GM12872 (cell line): ENCODE data around the gene EGFL7.

Experiments used
- TF ChIP-seq, protein P1 (sequence below): IDR thresholded peaks from 3 replicates; pipeline ENCODE4 v1.5.1; 2011; ENCODE audit warnings: low read depth, mild to moderate bottlenecking, low read length, moderate library complexity; ENCODE audit not compliant: insufficient read depth

EGFL7 gene

DNA sequence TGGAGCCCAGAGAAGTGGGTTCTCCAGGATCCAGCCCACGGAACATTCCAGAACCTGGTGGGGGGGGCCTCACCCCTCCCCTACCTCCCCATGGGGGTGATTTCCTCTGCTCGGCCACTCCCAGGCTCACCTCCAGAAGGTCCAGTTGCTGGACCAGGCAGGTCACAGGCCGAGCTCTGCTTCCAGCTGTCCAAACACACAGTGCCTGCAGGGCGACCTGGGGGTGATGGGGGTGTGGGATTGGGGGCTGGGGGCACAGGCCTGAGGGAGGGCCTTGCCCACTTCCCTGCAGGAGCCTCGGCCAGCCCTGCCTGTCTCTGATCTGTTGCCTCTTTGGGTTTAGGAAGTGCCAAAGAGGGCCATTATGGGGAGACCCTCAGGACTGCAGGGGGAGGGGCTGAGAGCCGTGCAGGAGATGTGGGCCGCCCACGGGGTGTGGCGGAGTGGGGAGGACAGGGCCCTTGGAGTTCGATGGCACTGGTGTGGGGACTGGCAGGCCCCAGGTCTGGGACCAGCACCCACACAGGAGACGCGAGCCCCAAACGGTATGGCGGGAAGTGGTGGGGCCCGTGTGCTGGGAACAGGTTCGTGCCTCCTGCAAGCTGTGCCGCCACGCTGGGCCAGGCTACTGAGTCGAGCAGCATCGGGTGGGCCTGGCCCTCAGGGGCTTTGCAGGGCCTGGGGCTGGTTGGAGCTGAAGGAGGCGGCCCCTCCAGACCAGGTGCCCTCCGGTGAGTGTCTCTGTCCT lies 45.6 kb upstream of the EGFL7 start:
- TF ChIP-seq, protein P1, sequence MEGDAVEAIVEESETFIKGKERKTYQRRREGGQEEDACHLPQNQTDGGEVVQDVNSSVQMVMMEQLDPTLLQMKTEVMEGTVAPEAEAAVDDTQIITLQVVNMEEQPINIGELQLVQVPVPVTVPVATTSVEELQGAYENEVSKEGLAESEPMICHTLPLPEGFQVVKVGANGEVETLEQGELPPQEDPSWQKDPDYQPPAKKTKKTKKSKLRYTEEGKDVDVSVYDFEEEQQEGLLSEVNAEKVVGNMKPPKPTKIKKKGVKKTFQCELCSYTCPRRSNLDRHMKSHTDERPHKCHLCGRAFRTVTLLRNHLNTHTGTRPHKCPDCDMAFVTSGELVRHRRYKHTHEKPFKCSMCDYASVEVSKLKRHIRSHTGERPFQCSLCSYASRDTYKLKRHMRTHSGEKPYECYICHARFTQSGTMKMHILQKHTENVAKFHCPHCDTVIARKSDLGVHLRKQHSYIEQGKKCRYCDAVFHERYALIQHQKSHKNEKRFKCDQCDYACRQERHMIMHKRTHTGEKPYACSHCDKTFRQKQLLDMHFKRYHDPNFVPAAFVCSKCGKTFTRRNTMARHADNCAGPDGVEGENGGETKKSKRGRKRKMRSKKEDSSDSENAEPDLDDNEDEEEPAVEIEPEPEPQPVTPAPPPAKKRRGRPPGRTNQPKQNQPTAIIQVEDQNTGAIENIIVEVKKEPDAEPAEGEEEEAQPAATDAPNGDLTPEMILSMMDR = no peak

DNA sequence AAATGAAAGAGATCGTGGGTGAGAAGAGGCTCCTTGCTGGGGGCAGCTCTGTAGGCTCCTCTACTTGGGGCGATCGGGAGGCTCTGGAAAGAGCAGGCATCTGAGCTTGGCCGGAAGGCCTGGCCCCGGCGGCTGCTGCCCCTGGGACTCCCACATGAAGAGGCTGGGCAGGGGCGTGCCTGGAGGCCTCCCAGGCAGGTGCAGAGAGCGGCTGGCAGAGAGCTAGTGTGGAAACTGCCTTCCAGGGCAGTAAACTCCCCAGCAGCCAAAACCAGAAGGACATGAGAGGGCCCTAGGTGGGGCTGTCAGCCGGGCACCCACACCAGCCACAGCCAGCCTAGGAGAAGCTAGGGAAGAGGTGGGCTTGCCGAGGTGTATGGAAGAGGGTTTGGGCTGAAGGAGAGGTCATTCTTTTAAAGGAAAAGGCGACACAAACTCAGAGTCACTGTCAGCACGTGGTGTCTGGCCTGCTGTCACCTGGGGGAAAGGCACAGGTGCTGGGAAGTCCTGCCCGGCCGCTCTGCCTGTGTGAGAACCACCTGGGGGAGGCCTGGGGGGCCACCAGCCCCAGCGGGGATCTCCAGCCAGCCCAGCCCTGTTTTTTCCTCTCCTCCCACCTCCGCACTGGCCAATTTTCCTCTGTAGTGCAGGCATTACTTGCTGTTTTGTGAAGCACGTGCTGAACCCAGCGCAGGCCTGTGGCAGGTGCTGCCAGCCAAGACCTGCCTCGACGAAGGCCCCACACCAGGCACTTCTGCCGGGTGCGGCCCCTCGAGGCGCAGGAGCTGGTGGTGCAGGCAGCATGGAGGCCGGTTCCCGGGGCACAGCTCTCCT lies 44.8 kb upstream of the EGFL7 start:
- TF ChIP-seq, protein P1 = no peak

- TF ChIP-seq, protein P1 = no peak
These were observed 43.9 kb upstream of the EGFL7 start for GRCh38 chr9:136618580-136619547.

- TF ChIP-seq, protein P1 = no peak
These were observed 42.8 kb upstream of the EGFL7 start for GRCh38 chr9:136619742-136620440.

DNA sequence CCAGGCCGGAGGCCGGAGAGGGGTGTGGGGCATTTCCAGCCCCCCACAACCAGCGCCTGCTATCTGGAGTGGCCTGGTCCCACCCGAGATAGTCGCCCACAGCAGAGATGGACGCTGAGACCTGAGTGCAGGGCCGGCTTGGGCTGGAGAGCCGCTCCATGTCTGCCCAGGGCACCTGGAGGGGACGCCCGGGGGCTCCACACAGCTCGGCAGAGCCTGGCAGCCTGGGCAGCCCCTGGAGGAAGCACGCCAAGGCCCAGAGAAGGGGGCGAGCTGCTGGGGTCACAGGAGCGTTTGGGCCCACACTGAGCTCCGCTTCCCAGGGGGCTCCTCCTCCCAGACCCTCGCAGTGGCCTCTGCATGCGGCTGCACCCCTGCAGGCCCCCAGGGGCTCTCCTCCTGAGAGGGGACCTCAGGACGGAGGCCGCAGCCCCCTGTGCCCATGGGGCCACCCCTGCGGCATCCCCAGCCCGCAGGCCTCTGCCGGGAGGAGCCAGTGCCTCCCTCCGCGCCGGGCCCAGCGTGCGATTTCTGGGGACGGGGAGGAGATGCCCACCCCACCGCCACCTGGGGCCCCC lies 42.2 kb upstream of the EGFL7 start:
- TF ChIP-seq, protein P1 = no peak

- TF ChIP-seq, protein P1 = no peak
These were observed 41.5 kb upstream of the EGFL7 start for GRCh38 chr9:136621019-136621733.
